GM18526 (cell line): ENCODE results near the gene DCANP1.

Experiments used
- POLR2A ChIP-seq: IDR thresholded peaks from 3 replicates; pipeline ENCODE4 v1.6.1; 2011; ENCODE audit not compliant: insufficient read length; ENCODE audit errors: extremely low read depth

Gene DCANP1

DNA sequence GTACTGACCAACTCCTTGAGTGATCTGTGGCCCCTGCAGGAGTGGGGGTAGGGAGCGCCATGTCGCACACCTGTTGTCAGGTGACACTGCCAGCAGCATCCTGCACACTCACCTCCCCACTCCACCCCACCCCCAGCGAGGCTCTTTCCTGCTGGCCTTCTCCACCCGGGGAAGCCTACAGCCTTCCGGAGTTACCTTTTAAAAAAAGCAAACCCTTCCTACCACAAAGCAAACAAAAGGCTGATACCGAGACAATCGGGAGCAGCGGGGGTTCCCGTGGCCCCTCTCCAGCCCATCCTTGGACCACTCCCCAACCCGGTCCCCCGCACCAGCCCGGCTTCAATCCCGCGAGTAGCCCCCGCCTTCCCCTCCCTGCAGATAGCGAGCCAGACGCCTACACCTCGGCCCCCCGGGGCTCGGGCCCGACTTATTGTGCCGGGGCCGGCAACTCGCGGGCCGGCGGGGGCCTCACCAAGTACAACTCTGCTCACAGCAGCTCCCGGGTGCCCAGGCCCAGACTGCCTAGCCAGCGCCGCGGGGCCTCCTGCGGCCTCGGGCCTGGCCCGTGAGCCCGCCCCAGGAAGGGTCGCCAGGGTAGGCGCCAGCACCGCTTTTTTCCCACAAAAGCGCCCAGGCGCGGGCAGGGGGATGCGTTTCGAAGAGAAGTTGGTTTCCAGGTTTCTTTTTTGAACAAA lies 48.8 kb downstream of the DCANP1 start:
- TF ChIP-seq POLR2A = no peak

DNA sequence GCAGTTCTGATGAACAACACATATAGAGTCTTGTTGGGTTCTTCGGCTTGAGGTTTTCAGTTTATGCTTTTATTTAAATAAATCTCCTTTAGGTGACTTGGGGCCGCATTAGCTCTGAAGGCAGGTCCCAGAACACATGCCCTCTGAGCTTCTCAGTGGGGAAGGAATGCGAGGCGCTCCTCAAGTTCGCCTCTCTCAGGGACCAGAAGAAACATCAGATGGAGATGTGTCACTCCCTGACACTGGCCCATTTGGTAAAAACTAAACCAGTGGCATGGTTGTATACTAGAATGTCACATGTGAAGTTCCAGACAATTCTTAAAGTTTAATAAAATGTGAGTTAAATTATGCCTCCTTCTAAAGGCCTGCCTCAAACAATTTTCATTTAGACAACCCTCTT lies 50.1 kb downstream of the DCANP1 start:
- no peak for TF ChIP-seq POLR2A

GRCh38 chr5:135396459-135397055 lies 50.6 kb downstream of the DCANP1 start:
- TF ChIP-seq POLR2A = no peak

DNA sequence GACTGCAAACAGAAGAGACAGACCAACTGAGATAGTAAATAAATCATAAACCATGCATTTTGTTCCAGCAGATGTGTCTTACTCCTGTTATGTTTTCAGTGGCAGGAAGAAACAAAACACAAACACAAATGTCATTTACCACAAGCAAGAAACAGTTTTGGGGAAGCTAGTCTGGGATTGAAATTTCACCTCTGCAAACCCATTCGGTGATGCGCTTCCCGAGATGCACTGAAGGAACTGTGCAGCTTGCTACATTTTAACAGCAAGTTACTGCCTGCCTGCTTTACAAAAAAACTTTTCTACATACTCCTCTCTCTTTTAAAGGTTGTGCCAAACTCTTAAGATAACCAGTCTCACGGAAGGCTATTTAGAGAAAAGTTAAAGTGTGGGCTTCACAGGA lies 51.3 kb downstream of the DCANP1 start:
- no peak for TF ChIP-seq POLR2A

DNA sequence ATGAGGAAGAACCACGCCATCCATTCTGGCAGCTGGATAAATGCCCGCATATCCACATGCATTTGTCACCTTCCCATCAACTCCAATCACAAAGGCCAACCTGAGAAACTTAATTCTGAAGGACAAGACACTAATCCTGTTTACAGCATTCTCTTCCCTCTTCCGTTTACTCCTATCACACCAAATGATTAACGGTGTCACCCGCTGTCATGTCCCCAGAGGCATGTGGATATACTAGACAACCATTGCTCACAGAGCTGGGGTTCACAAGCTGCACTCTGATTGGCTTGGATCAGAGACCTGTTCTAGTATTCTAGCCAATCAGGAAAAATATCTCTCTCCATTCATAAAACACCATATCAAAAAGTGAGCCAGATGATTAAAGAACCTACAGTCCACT lies 51.7 kb downstream of the DCANP1 start:
- TF ChIP-seq POLR2A = no peak
